ENCODE measurements around the gene METTL13. TPM values are rescaled to one million over a fixed set of nuclear protein-coding genes. Genes with fewer than 3 reads are reported as not detected.

The METTL13 gene
- total RNA-seq, 2 experiments from 2014 or later: 38.5 to 44.5 TPM

DNA sequence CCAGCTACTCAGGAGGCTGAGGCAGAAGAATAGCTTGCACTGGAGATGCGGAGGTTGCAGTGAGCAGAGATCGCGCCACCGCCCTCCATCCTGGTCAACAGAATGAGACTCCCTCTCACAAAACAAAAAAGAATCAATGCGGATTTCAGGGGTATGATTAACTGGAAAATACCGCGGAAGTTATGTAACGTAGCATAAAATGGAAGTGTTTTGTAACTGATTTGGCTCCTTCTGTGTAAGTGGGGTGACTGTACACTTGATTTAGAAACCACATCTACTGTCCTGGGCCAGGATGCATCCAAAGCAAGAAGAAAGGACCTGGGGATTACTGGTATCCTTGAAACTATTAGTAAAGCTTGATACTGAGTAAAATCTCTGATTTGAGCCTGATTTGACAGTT, 36.5 kb upstream of the METTL13 start:
- POLR2A ChIA-PET: no interaction called here
- no peaks in the 10 kb centered on the region for H3K9me3 Mint-ChIP-seq (ENCODE audit: insufficient read depth)
- no peaks in the 10 kb centered on the region for H3K27me3 Mint-ChIP-seq (ENCODE audit: low read depth)
- peaks cover 31% of the 10 kb centered on the region for H3K4me1 Mint-ChIP-seq (ENCODE audit: low read depth)
- no peak overlapping the region for H3K4me3 Mint-ChIP-seq
- CTCF ChIA-PET: interaction anchor here (1.2 to 2.4 kb wide), 2 partner anchors 40 to 56 kb away, joined by 3 to 5 read pairs; no protein-coding TSS in a partner anchor
- H3K27ac Mint-ChIP-seq: no peak overlapping the region
- DNase-seq (no peak), ATAC-seq (no peak)
- H3K36me3 Mint-ChIP-seq (ENCODE audit: low read depth): peaks cover 2% of the 10 kb centered on the region

DNA sequence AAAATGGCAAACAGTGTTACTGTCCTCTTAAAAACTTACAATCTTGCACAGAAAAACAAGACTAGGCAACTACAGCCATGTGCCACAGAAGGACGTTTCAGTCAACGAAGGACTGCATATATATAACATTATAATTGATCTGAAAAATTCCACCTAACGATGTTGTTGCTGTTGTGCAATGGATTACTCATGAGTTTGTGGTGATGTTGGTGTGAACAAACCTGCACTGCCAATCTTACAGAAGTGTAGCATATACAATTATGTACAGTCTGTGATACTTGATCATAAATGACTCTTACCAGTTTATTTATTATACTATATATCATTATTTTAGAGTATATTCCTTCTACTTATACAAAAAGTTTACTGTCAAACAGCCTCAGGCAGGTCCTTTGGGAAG, 32.8 kb upstream of the METTL13 start:
- Mint-ChIP-seq H3K4me3 (no peak overlapping the region), H3K4me1 (ENCODE audit: low read depth) (peaks cover 2% of the 10 kb centered on the region), H3K9me3 (ENCODE audit: insufficient read depth) (no peaks in the 10 kb centered on the region), H3K27ac (no peak overlapping the region), H3K36me3 (ENCODE audit: low read depth) (peaks cover 2% of the 10 kb centered on the region), H3K27me3 (ENCODE audit: low read depth) (no peaks in the 10 kb centered on the region)
- POLR2A ChIA-PET: no interaction called here
- ATAC-seq (no peak), DNase-seq (no peak)
- CTCF ChIA-PET: no interaction called here

DNA sequence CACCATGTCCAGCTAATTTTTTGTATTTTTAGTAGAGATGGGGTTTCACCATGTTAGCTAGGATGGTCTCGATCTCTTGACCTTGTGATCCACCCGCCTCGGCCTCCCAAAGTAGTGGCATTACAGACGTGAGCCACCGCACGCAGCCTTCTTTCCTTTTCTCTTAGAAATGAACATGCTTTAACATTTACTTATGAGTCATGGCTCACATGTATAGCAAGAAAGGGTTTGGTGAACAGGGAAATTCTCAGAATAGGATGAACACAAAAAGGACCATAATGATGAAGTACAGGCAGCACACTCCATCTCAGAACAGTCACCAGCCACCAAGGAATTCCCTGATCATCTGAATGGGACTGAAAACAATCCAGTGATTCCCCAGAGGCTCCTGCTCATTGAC, 30.2 kb upstream of the METTL13 start:
- Mint-ChIP-seq H3K36me3 (ENCODE audit: low read depth) (no peaks in the 10 kb centered on the region), H3K9me3 (ENCODE audit: insufficient read depth) (no peaks in the 10 kb centered on the region), H3K4me3 (no peak overlapping the region), H3K4me1 (ENCODE audit: low read depth) (no peaks in the 10 kb centered on the region), H3K27me3 (ENCODE audit: low read depth) (no peaks in the 10 kb centered on the region), H3K27ac (no peak overlapping the region)
- no peak for DNase-seq
- CTCF ChIA-PET: no interaction called here
- POLR2A ChIA-PET: no interaction called here
- ATAC-seq: no peak

DNA sequence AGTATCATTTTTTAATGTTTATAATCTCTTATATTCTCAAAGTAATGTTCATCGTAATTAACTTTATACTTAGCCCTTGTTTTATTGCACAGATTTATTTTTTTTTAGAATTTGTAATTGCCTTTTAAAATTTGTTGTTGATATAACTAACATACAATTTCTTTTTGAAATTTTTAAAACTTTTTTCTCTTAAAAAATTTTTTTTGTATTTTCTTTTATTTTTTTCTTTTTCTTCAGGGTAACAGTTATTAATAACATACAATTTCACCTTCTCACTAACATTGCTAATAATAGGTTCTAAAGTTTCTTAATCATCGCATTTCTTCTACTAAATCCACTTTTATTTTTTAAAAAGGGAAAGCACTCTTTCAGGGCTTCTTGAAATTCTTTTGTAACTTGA, 28.3 kb upstream of the METTL13 start:
- H3K9me3 Mint-ChIP-seq (ENCODE audit: insufficient read depth): no peaks in the 10 kb centered on the region
- peaks cover 9% of the 10 kb centered on the region for H3K27me3 Mint-ChIP-seq (ENCODE audit: low read depth)
- H3K4me3 Mint-ChIP-seq: no peak overlapping the region
- no peak for ATAC-seq
- POLR2A ChIA-PET: interaction anchor here (1.5 to 2.3 kb wide), 2 partner anchors 11 to 12 kb away, joined by 3 to 6 read pairs; partner anchors contain the start of gene VAMP4
- no peaks in the 10 kb centered on the region for H3K4me1 Mint-ChIP-seq (ENCODE audit: low read depth)
- CTCF ChIA-PET: no interaction called here
- H3K27ac Mint-ChIP-seq: no peak overlapping the region
- H3K36me3 Mint-ChIP-seq (ENCODE audit: low read depth): no peaks in the 10 kb centered on the region
- DNase-seq: no peak

DNA sequence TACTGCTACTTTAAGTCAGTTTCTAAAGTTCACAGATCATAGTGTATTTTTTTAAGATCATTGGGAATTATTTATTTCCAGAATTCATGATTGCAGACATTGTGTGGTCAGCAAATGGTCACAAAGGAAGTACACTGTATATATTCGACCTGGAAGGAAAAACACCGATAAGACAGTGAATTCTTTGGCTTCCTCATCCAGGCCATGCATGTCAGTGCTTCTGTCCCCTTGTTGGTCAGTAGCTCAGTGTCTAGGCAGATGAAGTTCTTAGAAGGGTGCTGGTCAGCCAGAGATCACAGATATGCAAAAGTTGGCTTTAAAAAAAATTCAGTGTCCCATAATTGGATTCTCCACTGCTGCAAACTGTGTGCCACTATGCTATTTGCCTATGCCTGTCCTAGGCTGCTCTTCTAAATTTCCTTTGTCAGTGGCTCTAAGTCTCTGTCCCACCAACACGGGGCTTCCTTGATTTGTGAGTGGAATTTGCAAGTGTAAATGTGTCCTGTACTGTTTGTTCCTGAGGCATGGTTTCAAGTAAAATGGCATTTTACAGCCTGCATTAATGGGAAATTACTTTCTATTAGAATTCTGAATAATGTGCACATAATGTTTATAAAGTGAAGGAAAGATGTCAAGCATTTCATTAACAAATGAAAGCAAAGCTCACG, 27.6 kb upstream of the METTL13 start:
- Mint-ChIP-seq H3K4me1 (ENCODE audit: low read depth) (no peaks in the 10 kb centered on the region), H3K27ac (no peak overlapping the region), H3K9me3 (ENCODE audit: insufficient read depth) (no peaks in the 10 kb centered on the region), H3K27me3 (ENCODE audit: low read depth) (peaks cover 11% of the 10 kb centered on the region), H3K4me3 (no peak overlapping the region), H3K36me3 (ENCODE audit: low read depth) (no peaks in the 10 kb centered on the region)
- DNase-seq: no peak
- no peak for ATAC-seq
- ChIA-PET CTCF (no interaction called here), POLR2A (interaction anchor here (1.5 to 2.3 kb wide), 2 partner anchors 11 to 13 kb away, joined by 3 to 6 read pairs; partner anchors contain the start of gene VAMP4)

DNA sequence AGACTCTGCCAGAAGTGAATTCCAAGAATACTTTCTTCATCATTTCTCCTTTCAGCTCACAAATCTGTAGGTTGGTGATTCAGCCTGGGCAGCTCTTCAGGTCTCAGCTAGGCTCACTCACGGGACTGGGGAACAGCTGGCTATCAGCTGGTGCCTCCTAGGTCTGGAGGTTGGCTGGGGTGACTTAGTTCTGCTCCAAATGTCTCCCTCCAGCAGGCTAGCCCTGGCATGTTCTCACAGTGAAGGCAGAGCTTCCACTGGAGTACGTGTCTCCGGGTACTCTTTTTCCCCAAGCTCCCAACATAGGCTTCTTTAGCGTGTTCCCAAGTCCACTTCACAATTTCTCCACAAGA, 27.1 kb upstream of the METTL13 start:
- Mint-ChIP-seq H3K9me3 (ENCODE audit: insufficient read depth) (no peaks in the 10 kb centered on the region), H3K4me3 (no peak overlapping the region), H3K27me3 (ENCODE audit: low read depth) (peaks cover 11% of the 10 kb centered on the region), H3K4me1 (ENCODE audit: low read depth) (no peaks in the 10 kb centered on the region), H3K36me3 (ENCODE audit: low read depth) (no peaks in the 10 kb centered on the region), H3K27ac (no peak overlapping the region)
- DNase-seq (no peak), ATAC-seq (no peak)
- ChIA-PET POLR2A (interaction anchor here (1.5 to 2.3 kb wide), 2 partner anchors 12 to 13 kb away, joined by 3 to 6 read pairs; partner anchors contain the start of gene VAMP4), CTCF (no interaction called here)

DNA sequence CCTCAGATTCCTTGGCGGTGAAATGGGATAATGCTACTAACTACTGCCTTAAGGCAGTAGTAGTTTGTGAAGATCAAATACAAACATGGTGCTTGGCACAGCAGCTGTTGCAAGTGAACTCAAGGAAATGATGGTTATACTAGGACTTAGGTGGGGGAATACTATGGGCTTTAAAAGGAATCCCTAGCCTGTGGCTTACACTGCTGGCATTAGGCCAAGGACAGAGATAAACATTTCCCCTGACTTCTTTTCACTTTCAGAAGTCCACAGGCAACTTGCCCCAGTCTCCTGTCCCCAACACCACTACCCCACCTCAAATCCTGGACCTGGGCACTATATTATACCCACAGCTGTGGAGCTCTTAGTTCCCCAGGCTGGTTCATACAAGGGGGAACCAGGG, 26.5 kb upstream of the METTL13 start:
- no peak for ATAC-seq
- H3K27me3 Mint-ChIP-seq (ENCODE audit: low read depth): peaks cover 11% of the 10 kb centered on the region
- POLR2A ChIA-PET: interaction anchor here (2.3 kb wide), 1 partner anchor 13 kb away, joined by 6 read pairs; the partner anchor contains the start of gene VAMP4
- no peaks in the 10 kb centered on the region for H3K36me3 Mint-ChIP-seq (ENCODE audit: low read depth)
- H3K4me1 Mint-ChIP-seq (ENCODE audit: low read depth): no peaks in the 10 kb centered on the region
- H3K4me3 Mint-ChIP-seq: no peak overlapping the region
- no peak for DNase-seq
- CTCF ChIA-PET: interaction anchor here (1.4 kb wide), 1 partner anchor 47 kb away, joined by 3 read pairs; no protein-coding TSS in a partner anchor
- no peaks in the 10 kb centered on the region for H3K9me3 Mint-ChIP-seq (ENCODE audit: insufficient read depth)
- no peak overlapping the region for H3K27ac Mint-ChIP-seq

DNA sequence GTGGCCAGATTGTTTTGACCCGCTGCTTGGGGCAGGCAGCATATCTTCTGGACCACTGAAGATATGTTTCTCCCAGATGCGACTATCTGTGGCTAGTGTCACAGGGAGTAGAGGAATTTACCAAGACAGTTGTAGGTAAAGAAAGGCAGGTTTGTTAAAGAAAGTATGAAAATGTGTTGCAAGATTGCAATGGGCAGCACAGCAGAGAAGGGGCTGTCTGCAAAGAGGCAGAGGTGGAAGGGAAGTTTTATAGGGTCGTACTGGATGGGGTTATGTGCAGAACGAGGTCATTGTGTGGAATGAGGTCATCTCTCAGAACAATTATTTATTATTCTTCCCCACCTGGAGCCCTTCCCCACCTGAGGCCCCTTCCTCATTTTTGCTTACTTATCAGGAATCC, 24.6 kb upstream of the METTL13 start:
- Mint-ChIP-seq H3K27me3 (ENCODE audit: low read depth) (peaks cover 13% of the 10 kb centered on the region), H3K36me3 (ENCODE audit: low read depth) (no peaks in the 10 kb centered on the region), H3K4me1 (ENCODE audit: low read depth) (no peaks in the 10 kb centered on the region), H3K4me3 (no peak overlapping the region), H3K27ac (no peak overlapping the region), H3K9me3 (ENCODE audit: insufficient read depth) (no peaks in the 10 kb centered on the region)
- DNase-seq (no peak), ATAC-seq (no peak)
- ChIA-PET POLR2A (interaction anchor here (1.1 kb wide), 1 partner anchor 15 kb away, joined by 4 read pairs; the partner anchor contains the start of gene VAMP4), CTCF (no interaction called here)

DNA sequence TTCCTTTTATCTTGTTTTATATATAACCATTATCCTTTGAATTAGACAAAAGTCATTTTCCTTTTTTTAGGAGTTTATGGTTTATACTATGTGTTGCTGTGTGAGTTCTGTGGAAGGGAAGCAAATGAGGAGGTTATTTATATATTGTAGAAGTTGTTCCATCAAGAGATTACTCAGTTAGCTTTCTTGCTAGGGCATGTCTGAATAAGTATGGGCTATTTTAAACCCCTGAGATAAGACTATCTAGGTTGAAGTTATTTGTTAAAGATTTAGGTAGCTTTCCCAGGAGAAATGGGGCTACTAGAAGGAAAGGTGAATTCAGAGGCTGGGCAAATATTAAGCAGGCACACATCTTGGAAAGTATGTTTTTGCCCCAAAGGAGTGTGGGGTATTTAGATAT, 23.4 kb upstream of the METTL13 start:
- Mint-ChIP-seq H3K4me1 (ENCODE audit: low read depth) (no peaks in the 10 kb centered on the region), H3K27me3 (ENCODE audit: low read depth) (peaks cover 15% of the 10 kb centered on the region), H3K36me3 (ENCODE audit: low read depth) (no peaks in the 10 kb centered on the region), H3K9me3 (ENCODE audit: insufficient read depth) (no peaks in the 10 kb centered on the region), H3K4me3 (no peak overlapping the region), H3K27ac (no peak overlapping the region)
- ATAC-seq: no peak
- no peak for DNase-seq
- ChIA-PET CTCF (no interaction called here), POLR2A (no interaction called here)

DNA sequence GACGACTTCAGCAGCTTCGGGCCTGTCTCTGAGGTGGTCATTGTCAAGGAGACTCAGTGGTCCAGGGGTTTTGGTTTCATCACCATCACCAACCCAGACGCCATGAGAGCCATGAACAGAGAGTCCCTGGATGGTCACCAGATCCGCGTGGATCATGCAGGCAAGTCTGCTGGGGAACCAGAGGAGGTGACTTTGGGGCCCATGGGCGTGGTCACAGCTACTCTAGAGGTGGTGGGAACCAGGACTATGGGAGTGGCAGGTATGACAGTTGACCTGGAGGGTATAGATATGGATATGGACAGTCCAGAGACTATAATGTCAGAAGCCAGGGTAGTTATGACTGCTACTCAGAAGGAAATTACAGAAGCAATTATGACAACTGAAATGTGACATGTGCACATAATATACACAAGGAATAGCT, 19.3 kb upstream of the METTL13 start:
- H3K4me3 Mint-ChIP-seq: no peak overlapping the region
- H3K27me3 Mint-ChIP-seq (ENCODE audit: low read depth): peaks cover 30% of the 10 kb centered on the region
- POLR2A ChIA-PET: interaction anchor here (1.1 kb wide), 1 partner anchor 19 kb away, joined by 3 read pairs; no protein-coding TSS in a partner anchor
- CTCF ChIA-PET: no interaction called here
- no peaks in the 10 kb centered on the region for H3K36me3 Mint-ChIP-seq (ENCODE audit: low read depth)
- ATAC-seq (no peak), DNase-seq (no peak)
- no peaks in the 10 kb centered on the region for H3K9me3 Mint-ChIP-seq (ENCODE audit: insufficient read depth)
- no peaks in the 10 kb centered on the region for H3K4me1 Mint-ChIP-seq (ENCODE audit: low read depth)
- H3K27ac Mint-ChIP-seq: no peak overlapping the region

DNA sequence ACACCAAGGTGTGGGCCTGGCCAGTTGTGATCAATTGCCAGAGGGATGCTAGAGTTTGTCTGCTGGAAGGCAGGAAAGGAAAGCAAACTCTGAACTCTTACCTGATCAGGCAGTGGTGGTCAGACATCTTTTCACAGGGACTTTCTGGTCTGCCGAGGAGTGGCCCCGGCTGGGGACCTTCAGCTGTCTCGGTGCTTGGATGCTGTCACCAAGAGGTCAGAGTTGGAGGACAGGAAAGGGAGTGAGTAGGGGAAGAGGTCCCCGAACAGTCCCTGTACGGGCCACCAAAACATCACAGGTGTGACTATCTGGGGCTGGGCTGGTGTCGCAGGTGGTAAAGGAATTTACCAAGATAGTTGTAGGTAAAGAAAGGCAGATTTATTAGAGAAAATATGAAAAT, 17.7 kb upstream of the METTL13 start:
- Mint-ChIP-seq H3K27me3 (ENCODE audit: low read depth) (peaks cover 20% of the 10 kb centered on the region), H3K4me3 (no peak overlapping the region), H3K9me3 (ENCODE audit: insufficient read depth) (no peaks in the 10 kb centered on the region), H3K4me1 (ENCODE audit: low read depth) (no peaks in the 10 kb centered on the region), H3K36me3 (ENCODE audit: low read depth) (no peaks in the 10 kb centered on the region), H3K27ac (no peak overlapping the region)
- CTCF ChIA-PET: no interaction called here
- no peak for DNase-seq
- POLR2A ChIA-PET: no interaction called here
- no peak for ATAC-seq

DNA sequence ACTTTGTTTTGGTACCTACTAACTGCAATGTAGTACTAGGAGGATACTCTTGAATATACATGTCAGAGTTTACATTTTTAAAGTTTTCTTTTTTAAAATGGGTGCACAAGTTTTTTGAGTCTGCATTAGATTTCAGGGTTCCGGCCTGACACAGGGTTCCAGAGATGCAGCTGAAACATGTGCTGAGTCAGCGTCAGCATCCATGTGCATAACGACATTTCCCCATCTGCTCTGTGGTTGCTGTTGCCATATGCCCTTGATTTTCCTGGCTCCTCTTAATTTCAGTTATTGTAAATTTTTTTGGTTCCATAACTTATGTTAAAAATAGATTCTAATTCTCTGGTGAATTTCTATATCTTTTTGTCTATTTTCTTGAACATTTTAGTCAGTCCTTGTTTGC, 12.3 kb upstream of the METTL13 start:
- H3K4me3 Mint-ChIP-seq: no peak overlapping the region
- no peaks in the 10 kb centered on the region for H3K9me3 Mint-ChIP-seq (ENCODE audit: insufficient read depth)
- no peaks in the 10 kb centered on the region for H3K4me1 Mint-ChIP-seq (ENCODE audit: low read depth)
- DNase-seq (no peak), ATAC-seq (no peak)
- no peaks in the 10 kb centered on the region for H3K36me3 Mint-ChIP-seq (ENCODE audit: low read depth)
- ChIA-PET CTCF (no interaction called here), POLR2A (no interaction called here)
- no peak overlapping the region for H3K27ac Mint-ChIP-seq
- H3K27me3 Mint-ChIP-seq (ENCODE audit: low read depth): peaks cover 22% of the 10 kb centered on the region

DNA sequence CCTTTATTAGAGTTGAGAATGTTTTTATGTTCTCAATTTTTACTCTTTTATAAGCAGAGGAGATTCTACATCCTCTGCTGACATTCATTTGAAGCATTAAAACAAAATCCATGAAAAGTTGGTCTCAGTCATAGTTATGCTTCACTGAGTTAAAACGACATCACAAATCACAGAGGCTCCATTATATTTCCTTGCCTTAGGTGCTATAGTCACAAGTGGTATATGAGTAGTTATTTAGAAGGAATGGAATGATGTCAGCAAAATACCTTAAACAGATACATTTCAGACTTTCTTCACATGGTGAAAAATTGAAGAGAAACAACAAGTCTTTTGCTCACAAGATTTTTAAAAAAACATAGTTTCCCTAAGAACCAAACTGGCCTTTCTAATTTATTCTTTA, 11.7 kb upstream of the METTL13 start:
- Mint-ChIP-seq H3K4me1 (ENCODE audit: low read depth) (no peaks in the 10 kb centered on the region), H3K9me3 (ENCODE audit: insufficient read depth) (no peaks in the 10 kb centered on the region), H3K36me3 (ENCODE audit: low read depth) (no peaks in the 10 kb centered on the region), H3K4me3 (no peak overlapping the region), H3K27ac (no peak overlapping the region), H3K27me3 (ENCODE audit: low read depth) (peaks cover 19% of the 10 kb centered on the region)
- no peak for ATAC-seq
- no peak for DNase-seq
- ChIA-PET CTCF (no interaction called here), POLR2A (no interaction called here)
